Urinary bladder (tissue), 4 donors: Measurements from ENCODE around the gene CLEC5A. TPM values are rescaled to one million over a fixed set of nuclear protein-coding genes. Genes with fewer than 3 reads are reported as not detected.
"Not testable (repeated sequence)": the region's sequence is repeated elsewhere in the genome, so short reads cannot be mapped to it uniquely, and the experiment has no call there.

Experiments
- DNase-seq: peaks from one replicate; pipeline ENCODE4 v3.0.0-alpha.2; 2015; ENCODE audit errors: extremely low spot score
- H3K27ac ChIP-seq: one replicate; pipeline ENCODE4 v1.5.1; 2013; ENCODE audit warnings: low read depth, mild to moderate bottlenecking, moderate library complexity
- H3K36me3 ChIP-seq: one replicate; pipeline ENCODE4 v1.6.1; 2013; ENCODE audit warnings: mild to moderate bottlenecking, moderate library complexity; ENCODE audit not compliant: insufficient read depth
- H3K4me1 ChIP-seq: one replicate; pipeline ENCODE4 v1.6.1; 2013; ENCODE audit warnings: mild to moderate bottlenecking, moderate library complexity; ENCODE audit not compliant: insufficient read depth
- H3K4me3 ChIP-seq: one replicate; pipeline ENCODE4 v1.5.1; 2013; ENCODE audit warnings: low read depth, low read length
- WGBS: extraction: QIAGEN DNeasy Blood & Tissue Kit; methylation state at CpG from one replicate; pipeline ENCODE4 v1.1.7; 2013; 5-methylcytosine and 5-hydroxymethylcytosine counted together
- polyA plus RNA-seq: library from polyadenylated mRNA; stranded (reverse); fragments of 200-250 nt; gene quantifications from one replicate; pipeline ENCODE4 v1.2.3, GENCODE V29; 2013
- total RNA-seq: library from RNA; depleted of rRNA; stranded (reverse); fragments of >200 nt; gene quantifications from one replicate; pipeline ENCODE4 v1.2.3, GENCODE V29; 2014
- donor health status: healthy with polysubstance abuse.
- donor health status: healthy.

CLEC5A gene
- total RNA-seq (0.16 TPM), polyA plus RNA-seq (0.38 TPM)

DNA sequence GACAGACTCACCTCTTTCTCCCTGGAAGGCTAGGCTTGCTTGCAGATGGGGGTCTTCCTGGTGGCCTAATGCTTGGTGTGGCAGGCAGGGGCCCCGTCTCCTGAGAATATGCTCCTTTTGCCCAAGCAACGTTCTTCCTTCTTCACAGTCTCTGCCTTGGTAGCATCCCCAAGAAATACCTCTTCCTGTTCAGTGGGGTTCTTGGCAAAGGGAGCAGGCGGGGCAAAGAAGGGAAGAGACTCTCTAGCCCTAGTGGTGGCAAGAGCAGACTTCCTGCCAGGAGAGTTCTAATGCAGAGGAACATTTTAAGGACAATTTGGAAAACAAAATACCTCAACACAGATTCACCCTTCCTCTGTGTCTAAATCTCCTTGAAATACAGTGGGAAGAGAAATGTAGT lies at the start of gene CLEC5A:
CLEC5A (minus strand) TSS at position 179 of the 400 bp plus-strand sequence. CDS start 682 bp downstream, outside the sequence.
- Histone ChIP-seq H3K27ac (no peak within 1 kb of the TSS), H3K4me1 (no peaks in the 10 kb centered on the region), H3K36me3 (no peaks in the 10 kb centered on the region), H3K4me3 (no peak within 1 kb of the TSS)
- 80% methylated on average over 3 of the region's 3 CpGs for WGBS
- no peak for DNase-seq

GRCh38 chr7:141993354-141993753 lies 46.6 kb upstream of the CLEC5A start:
- WGBS = 88% methylated on average over 1 of the region's 1 CpG
- DNase-seq = no peak
- Histone ChIP-seq H3K36me3 (no peaks in the 10 kb centered on the region), H3K4me3 (no peak overlapping the region), H3K4me1 (no peaks in the 10 kb centered on the region), H3K27ac (no peak overlapping the region)

GRCh38 chr7:141992688-141993087 lies 45.9 kb upstream of the CLEC5A start:
- Histone ChIP-seq H3K4me1 (no peaks in the 10 kb centered on the region), H3K4me3 (no peak overlapping the region), H3K36me3 (no peaks in the 10 kb centered on the region), H3K27ac (no peak overlapping the region)
- DNase-seq = no peak
- WGBS = 62% methylated on average over 4 of the region's 4 CpGs

DNA sequence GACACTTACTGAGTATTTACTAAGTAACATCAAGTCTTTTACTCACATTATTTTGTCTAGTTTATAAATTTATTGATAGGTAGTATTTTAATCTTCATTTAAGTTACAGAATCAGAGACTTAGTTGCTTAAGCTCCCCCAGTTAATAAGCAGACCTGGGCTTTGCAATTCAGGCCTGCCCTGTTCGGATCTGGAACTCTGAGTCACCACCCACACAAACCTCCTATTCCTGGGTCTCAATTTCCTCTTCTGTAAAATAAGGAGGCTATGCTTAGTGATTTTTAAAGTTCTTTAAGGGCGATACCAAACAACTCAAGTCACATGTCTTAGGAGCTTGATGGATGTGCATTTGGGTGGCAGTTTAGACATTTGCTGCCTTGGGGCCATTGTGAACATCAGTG lies 45.4 kb upstream of the CLEC5A start:
- Histone ChIP-seq H3K4me1 (no peaks in the 10 kb centered on the region), H3K4me3 (no peak overlapping the region), H3K27ac (no peak overlapping the region), H3K36me3 (no peaks in the 10 kb centered on the region)
- no peak for DNase-seq
- 81% methylated on average over 2 of the region's 2 CpGs for WGBS

DNA sequence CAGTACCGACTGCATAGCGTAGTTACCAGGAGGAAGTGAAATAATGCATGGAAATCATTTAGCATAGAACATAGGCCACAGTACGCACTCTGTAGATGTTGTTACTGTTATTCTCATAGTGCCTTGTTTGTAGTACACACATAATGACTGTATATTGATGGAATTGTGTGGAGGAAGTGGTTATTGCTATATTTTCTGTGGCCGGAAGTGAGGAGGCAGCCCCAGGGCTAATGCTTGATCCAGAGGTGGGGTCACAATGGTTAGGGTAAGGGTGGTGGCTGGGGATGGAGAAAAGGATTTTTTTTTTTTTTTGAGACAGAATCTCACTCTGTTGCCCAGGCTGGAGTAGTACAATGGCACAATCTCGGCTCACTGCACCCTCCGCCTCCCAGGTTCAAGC lies 44.4 kb upstream of the CLEC5A start:
- WGBS = 87% methylated on average over 6 of the region's 6 CpGs
- H3K27ac ChIP-seq = no peak overlapping the region
- no peaks in the 10 kb centered on the region for H3K4me1 ChIP-seq
- no peak for DNase-seq
- no peak overlapping the region for H3K4me3 ChIP-seq
- no peaks in the 10 kb centered on the region for H3K36me3 ChIP-seq

DNA sequence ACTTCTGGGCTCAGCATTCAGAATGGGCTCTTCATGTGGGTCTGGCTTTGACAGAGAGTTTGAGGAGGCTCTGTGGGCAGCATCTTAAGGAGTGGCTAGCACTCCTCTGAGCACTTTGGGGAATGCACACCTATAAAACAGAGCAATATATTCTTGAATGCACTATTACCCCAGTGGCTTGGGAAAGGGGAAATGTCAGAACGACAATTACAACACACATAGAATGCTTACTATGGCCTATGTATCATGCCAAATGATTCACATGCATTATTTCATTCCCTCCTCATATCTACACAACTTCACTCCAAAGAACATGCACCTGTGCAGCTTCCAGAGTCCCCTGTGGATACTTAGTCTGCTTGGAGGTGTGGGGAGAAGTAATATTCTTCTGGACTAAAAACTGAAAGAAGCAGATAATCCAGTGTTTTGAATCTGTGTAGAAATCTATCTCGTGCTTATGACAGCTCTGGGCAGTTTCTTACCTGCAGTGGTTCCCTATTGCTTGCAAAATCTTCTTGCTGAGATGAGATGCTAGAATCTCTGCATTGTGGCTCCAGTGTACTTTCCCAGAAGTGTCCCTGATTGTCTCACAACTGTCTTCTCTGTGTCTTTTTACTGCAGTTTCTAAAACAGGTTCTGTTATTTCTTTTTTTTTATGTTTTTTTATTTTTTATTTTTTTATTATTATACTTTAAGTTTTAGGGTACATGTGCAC lies 43.4 kb upstream of the CLEC5A start:
- no peaks in the 10 kb centered on the region for H3K36me3 ChIP-seq
- no peak overlapping the region for H3K27ac ChIP-seq
- WGBS = 68% methylated on average over 2 of the region's 2 CpGs
- H3K4me3 ChIP-seq = no peak overlapping the region
- no peaks in the 10 kb centered on the region for H3K4me1 ChIP-seq
- DNase-seq = no peak

DNA sequence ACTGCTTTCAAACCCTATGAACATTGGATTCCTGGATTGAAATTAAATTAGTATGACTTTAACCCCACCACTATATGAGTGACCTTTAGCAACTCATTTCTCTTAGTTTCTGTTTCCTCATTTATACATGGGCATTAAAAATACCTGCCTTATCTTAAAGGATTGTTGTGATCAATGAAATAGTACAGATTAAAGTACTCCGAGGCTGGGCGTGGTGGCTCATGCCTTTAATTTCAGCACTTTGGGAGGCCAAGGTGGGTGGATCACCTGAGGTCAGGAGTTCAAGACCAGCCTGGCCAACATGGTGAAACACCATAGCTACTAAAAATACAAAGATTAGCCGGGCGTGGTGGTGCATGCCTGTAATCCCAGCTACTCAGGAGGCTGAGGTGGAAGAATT lies 41.0 kb upstream of the CLEC5A start:
- H3K4me1 ChIP-seq, DNase-seq, H3K4me3 ChIP-seq, H3K27ac ChIP-seq, H3K36me3 ChIP-seq: not testable (repeated sequence)
- WGBS = 85% methylated on average over 4 of the region's 4 CpGs

- 79% methylated on average over 2 of the region's 2 CpGs for WGBS
- no peaks in the 10 kb centered on the region for H3K36me3 ChIP-seq
- no peak overlapping the region for H3K27ac ChIP-seq
- H3K4me3 ChIP-seq = no peak overlapping the region
- no peaks in the 10 kb centered on the region for H3K4me1 ChIP-seq
- no peak for DNase-seq
Measured at GRCh38 chr7:141986923-141987322, 40.1 kb upstream of the CLEC5A start.

- 91% methylated on average over 11 of the region's 13 CpGs for WGBS
- not testable (repeated sequence) for DNase-seq
Measured at GRCh38 chr7:141985926-141986325, 39.2 kb upstream of the CLEC5A start.

GRCh38 chr7:141979568-141979967 lies 32.8 kb upstream of the CLEC5A start:
- DNase-seq = no peak

More at GRCh38 chr7:141985926-141986325, 39.2 kb upstream of the CLEC5A start:
- not testable (repeated sequence) for H3K4me3 ChIP-seq, H3K27ac ChIP-seq, H3K4me1 ChIP-seq, H3K36me3 ChIP-seq

DNA sequence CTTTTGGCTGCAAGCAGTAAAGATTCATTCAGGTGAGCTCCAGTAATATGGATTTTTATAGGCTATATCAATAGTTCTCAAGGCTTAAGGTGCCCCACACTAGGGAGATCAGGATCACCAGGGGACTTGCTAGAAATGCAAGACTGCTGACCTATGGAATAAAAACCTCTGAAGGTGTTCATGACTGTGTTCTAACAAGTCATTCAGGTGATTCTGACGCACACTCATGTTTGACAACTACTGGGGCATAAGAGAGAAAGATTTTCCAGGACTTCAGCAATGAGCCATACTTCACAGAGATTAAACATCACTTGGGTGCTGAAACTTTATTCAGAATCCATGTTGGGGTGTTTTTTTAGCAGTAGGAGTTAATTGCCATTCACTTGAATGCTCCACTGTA lies 31.6 kb upstream of the CLEC5A start:
- Histone ChIP-seq H3K36me3 (no peaks in the 10 kb centered on the region), H3K4me1 (no peaks in the 10 kb centered on the region), H3K27ac (no peak overlapping the region), H3K4me3 (no peak overlapping the region)
- no peak for DNase-seq
- WGBS = 69% methylated on average over 1 of the region's 1 CpG

More at GRCh38 chr7:141979568-141979967, 32.8 kb upstream of the CLEC5A start:
- Histone ChIP-seq H3K4me3 (no peak overlapping the region), H3K27ac (no peak overlapping the region), H3K4me1 (no peaks in the 10 kb centered on the region), H3K36me3 (no peaks in the 10 kb centered on the region)
- 83% methylated on average over 2 of the region's 2 CpGs for WGBS

- no peak for DNase-seq
- Histone ChIP-seq H3K4me1 (no peaks in the 10 kb centered on the region), H3K36me3 (no peaks in the 10 kb centered on the region), H3K27ac (no peak overlapping the region), H3K4me3 (no peak overlapping the region)
- WGBS = 45% methylated on average over 11 of the region's 11 CpGs
Measured at GRCh38 chr7:141976524-141977245, 29.9 kb upstream of the CLEC5A start.

- no peak overlapping the region for H3K4me3 ChIP-seq
- no peak overlapping the region for H3K27ac ChIP-seq
- peak; percentile 26 for DNase-seq
- 15% methylated on average over 21 of the region's 21 CpGs for WGBS
- H3K4me1 ChIP-seq = no peaks in the 10 kb centered on the region
- no peaks in the 10 kb centered on the region for H3K36me3 ChIP-seq
Measured at GRCh38 chr7:141975806-141976523, 29.2 kb upstream of the CLEC5A start.

GRCh38 chr7:141974831-141975230 lies 28.1 kb upstream of the CLEC5A start:
- WGBS = 68% methylated on average over 2 of the region's 2 CpGs

More at GRCh38 chr7:141974831-141975230, 28.1 kb upstream of the CLEC5A start:
- no peak for DNase-seq
- no peak overlapping the region for H3K27ac ChIP-seq
- H3K4me3 ChIP-seq = no peak overlapping the region
- no peaks in the 10 kb centered on the region for H3K4me1 ChIP-seq
- no peaks in the 10 kb centered on the region for H3K36me3 ChIP-seq
